ENCODE data around the gene PRMT7.

Gene PRMT7

DNA sequence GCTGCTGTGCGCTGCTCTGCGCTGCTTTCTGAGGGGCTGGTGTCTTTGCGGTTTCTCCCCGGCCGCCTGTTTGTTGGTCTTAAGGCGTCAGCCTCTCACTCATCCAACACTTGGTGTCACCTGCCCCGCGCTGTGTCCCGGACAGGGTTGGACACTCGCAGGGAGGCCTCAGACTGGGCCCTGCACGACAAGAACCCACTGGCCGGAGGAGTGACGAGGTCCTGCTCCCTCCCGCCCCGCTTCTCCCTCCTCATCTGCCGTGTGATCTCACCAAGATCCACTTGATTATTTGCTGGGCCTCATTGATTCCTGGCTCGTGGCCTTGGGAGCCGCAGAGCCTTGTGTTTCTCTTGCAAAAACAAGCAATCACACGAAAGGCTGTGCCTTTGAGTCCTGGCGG, 56.6 kb downstream of the PRMT7 start:
- Histone ChIP-seq H3K27me3 (ENCODE audit: insufficient read depth, low read length, poor library complexity) (no peaks in the 10 kb centered on the region), H3K4me2 (ENCODE audit: insufficient read depth, low read length) (peak overlapping the region; percentile 98), H3K36me3 (ENCODE audit: insufficient read depth, low read length) (peaks cover 82% of the 10 kb centered on the region), H3K79me2 (ENCODE audit: insufficient read depth, low read length) (peaks cover 100% of the 10 kb centered on the region), H3K4me3 (ENCODE audit: low read depth in 1 of 2, low read length in 2 of 2) (peak overlapping the region; percentile 64 to 83; a peak in 3 of 4 replicates), H3K9me3 (ENCODE audit: insufficient read depth, low read length, severe bottlenecking) (no peaks in the 10 kb centered on the region), H3K27ac (ENCODE audit: low read length) (peak overlapping the region; percentile 98), H3K9ac (ENCODE audit: low read depth, low read length) (peak overlapping the region; percentile 88), H3K4me1 (ENCODE audit: insufficient read depth, low read length) (peaks cover 89% of the 10 kb centered on the region), H2AFZ (ENCODE audit: low read depth, low read length) (no peak overlapping the region), H4K20me1 (ENCODE audit: insufficient read depth, low read length) (peaks cover 73% of the 10 kb centered on the region)
- TF ChIP-seq, protein P1, sequence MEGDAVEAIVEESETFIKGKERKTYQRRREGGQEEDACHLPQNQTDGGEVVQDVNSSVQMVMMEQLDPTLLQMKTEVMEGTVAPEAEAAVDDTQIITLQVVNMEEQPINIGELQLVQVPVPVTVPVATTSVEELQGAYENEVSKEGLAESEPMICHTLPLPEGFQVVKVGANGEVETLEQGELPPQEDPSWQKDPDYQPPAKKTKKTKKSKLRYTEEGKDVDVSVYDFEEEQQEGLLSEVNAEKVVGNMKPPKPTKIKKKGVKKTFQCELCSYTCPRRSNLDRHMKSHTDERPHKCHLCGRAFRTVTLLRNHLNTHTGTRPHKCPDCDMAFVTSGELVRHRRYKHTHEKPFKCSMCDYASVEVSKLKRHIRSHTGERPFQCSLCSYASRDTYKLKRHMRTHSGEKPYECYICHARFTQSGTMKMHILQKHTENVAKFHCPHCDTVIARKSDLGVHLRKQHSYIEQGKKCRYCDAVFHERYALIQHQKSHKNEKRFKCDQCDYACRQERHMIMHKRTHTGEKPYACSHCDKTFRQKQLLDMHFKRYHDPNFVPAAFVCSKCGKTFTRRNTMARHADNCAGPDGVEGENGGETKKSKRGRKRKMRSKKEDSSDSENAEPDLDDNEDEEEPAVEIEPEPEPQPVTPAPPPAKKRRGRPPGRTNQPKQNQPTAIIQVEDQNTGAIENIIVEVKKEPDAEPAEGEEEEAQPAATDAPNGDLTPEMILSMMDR (IDR thresholded peaks at IDR 0.05; ENCODE audit: borderline replicate concordance, extremely low read depth, low read length, poor library complexity, severe bottlenecking), result no peak
- TF ChIP-seq EZH2 (IDR thresholded peaks at IDR 0.05; ENCODE audit: borderline replicate concordance, low read depth, low read length, severe bottlenecking), result no peak
- ATAC-seq (ENCODE audit: insufficient read depth, low read depth) (peak; percentile 5; the same call in 2 of the 3 replicates), DNase-seq (no peak)

DNA sequence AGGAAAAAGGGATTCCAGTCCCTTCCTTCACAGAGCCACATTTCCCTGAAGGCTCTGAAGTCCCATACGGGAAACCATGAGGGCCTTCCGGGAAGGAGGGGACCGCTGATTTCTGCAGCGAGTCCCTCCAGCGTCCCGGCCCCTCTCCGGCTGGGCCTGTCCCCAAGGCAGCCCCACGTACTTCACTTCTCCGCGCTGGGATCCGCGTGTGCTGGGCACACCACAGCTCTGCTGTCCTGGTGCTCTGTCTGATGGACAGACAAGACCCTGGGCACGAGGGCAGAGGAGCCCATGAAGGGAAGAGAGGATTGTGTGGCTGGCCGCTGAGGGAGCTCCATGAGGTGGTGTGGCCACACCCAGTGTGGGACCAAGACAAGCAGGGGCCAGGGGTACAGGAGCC, 57.1 kb downstream of the PRMT7 start:
- Histone ChIP-seq H3K9ac (ENCODE audit: low read depth, low read length) (peak overlapping the region; percentile 88), H3K4me2 (ENCODE audit: insufficient read depth, low read length) (peak overlapping the region; percentile 98), H2AFZ (ENCODE audit: low read depth, low read length) (no peak overlapping the region), H3K27me3 (ENCODE audit: insufficient read depth, low read length, poor library complexity) (no peaks in the 10 kb centered on the region), H4K20me1 (ENCODE audit: insufficient read depth, low read length) (peaks cover 68% of the 10 kb centered on the region), H3K27ac (ENCODE audit: low read length) (peak overlapping the region; percentile 98), H3K79me2 (ENCODE audit: insufficient read depth, low read length) (peaks cover 100% of the 10 kb centered on the region), H3K9me3 (ENCODE audit: insufficient read depth, low read length, severe bottlenecking) (no peaks in the 10 kb centered on the region), H3K36me3 (ENCODE audit: insufficient read depth, low read length) (peaks cover 78% of the 10 kb centered on the region), H3K4me3 (ENCODE audit: low read depth in 1 of 2, low read length in 2 of 2) (peak overlapping the region; percentile 64 to 83; a peak in 3 of 4 replicates), H3K4me1 (ENCODE audit: insufficient read depth, low read length) (peaks cover 89% of the 10 kb centered on the region)
- no peak for TF ChIP-seq EZH2 (IDR thresholded peaks at IDR 0.05; ENCODE audit: borderline replicate concordance, low read depth, low read length, severe bottlenecking)
- TF ChIP-seq, protein P1 (IDR thresholded peaks at IDR 0.05; ENCODE audit: borderline replicate concordance, extremely low read depth, low read length, poor library complexity, severe bottlenecking), result no peak
- no peak for ATAC-seq (ENCODE audit: insufficient read depth, low read depth)
- no peak for DNase-seq

DNA sequence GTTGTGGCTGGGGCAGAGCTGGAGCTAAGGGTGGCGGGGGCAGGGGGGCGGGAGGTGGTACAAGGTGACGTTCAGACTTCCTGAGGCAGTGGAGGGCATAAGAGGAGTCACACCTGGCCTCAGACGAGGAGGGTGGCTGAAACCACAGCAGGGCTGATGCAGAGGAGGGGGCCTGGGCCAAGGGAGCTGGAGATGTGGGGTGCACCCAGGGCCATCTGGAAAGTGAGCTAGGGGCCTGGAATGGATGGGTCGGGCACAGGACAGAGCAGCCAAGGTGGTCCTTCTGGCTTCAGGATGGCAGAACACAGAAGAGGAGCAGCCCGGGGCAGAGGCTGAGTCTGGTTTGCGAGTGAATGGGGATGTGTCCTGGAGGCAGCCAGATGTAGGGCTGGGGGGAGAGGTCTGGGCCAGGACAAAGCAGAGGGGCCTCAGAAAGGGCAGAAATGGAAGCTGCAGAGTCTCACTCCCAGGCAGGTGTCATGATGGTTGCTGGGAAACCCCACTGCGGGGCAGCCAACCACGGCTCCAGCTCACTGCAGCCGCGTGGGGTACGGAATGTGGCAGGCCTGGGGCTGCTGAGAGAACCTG, 57.6 kb downstream of the PRMT7 start:
- Histone ChIP-seq H3K27ac (ENCODE audit: low read length) (peak overlapping the region; percentile 98), H4K20me1 (ENCODE audit: insufficient read depth, low read length) (peaks cover 63% of the 10 kb centered on the region), H3K4me2 (ENCODE audit: insufficient read depth, low read length) (peak overlapping the region; percentile 98), H3K27me3 (ENCODE audit: insufficient read depth, low read length, poor library complexity) (no peaks in the 10 kb centered on the region), H3K4me3 (ENCODE audit: low read depth in 1 of 2, low read length in 2 of 2) (peak overlapping the region; percentile 64 to 83; a peak in 3 of 4 replicates), H3K9me3 (ENCODE audit: insufficient read depth, low read length, severe bottlenecking) (no peaks in the 10 kb centered on the region), H3K36me3 (ENCODE audit: insufficient read depth, low read length) (peaks cover 73% of the 10 kb centered on the region), H3K4me1 (ENCODE audit: insufficient read depth, low read length) (peaks cover 88% of the 10 kb centered on the region), H2AFZ (ENCODE audit: low read depth, low read length) (no peak overlapping the region), H3K79me2 (ENCODE audit: insufficient read depth, low read length) (peaks cover 97% of the 10 kb centered on the region), H3K9ac (ENCODE audit: low read depth, low read length) (peak overlapping the region; percentile 88)
- TF ChIP-seq, protein P1 (IDR thresholded peaks at IDR 0.05; ENCODE audit: borderline replicate concordance, extremely low read depth, low read length, poor library complexity, severe bottlenecking), result no peak
- TF ChIP-seq EZH2 (IDR thresholded peaks at IDR 0.05; ENCODE audit: borderline replicate concordance, low read depth, low read length, severe bottlenecking), result no peak
- ATAC-seq (ENCODE audit: insufficient read depth, low read depth) (peak; percentile 22), DNase-seq (peak; percentile 80)

All from DND-41 (cell line).